HG03175 (cell line): ENCODE measurements around the gene FIG4.
"Not testable (repeated sequence)": the region's sequence is repeated elsewhere in the genome, so short reads cannot be mapped to it uniquely, and the experiment has no call there.

ENCODE experiments used
- ATAC-seq: cut with Tn5 transposase; IDR thresholded peaks from one replicate; pipeline ENCODE4 v1.9.1; 2021; ENCODE audit warnings: mild to moderate bottlenecking, moderate library complexity; ENCODE audit not compliant: unreplicated experiment

FIG4 gene

GRCh38 chr6:109701774-109702173, 10.7 kb downstream of the FIG4 start:
- no peak for ATAC-seq

DNA sequence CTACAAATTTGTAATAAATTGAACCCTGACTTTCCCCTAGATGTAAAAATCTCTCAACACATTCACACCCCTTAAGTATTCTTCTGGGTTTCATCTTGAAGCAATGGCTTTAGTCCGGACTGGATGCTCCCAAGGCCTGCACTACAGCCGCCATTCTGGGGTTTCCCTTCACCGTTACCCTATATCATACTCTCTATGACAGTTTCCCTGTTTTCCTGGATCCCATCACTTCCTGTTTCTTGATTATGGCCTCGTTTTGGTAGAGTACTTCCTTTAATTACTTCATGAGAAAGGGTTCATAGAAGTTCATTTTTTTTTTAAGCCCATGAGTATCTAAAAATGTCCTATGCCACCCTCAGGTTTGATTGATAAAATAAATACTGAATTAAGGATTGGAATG, 11.7 kb downstream of the FIG4 start:
- ATAC-seq = no peak

- ATAC-seq = peak; percentile 89
Measured at GRCh38 chr6:109705258-109705657, 14.2 kb downstream of the FIG4 start.

- ATAC-seq = no peak
Measured at GRCh38 chr6:109706513-109706912, 15.4 kb downstream of the FIG4 start.

DNA sequence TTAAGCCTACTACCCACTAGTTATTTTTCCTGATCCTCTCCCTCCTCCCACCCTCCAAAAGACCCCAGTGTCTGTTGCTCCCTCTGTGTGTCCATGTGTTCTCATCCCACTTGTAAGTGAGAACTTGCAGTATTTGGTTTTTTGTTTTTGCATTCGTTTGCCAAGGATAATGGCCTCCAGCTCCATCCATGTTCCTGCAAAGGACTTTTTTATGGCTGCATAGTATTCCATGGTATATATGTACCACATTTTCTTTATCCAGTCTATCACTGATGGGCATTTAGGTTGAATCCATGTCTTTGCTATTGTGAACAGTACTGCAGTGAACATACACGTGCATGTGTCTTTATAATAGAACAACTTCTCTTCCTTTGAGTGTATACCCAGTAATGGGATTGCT, 17.0 kb downstream of the FIG4 start:
- not testable (repeated sequence) for ATAC-seq

- ATAC-seq = no peak
Measured at GRCh38 chr6:109713097-109713496, 22.0 kb downstream of the FIG4 start.

- no peak for ATAC-seq
Measured at GRCh38 chr6:109714166-109714565, 23.1 kb downstream of the FIG4 start.

DNA sequence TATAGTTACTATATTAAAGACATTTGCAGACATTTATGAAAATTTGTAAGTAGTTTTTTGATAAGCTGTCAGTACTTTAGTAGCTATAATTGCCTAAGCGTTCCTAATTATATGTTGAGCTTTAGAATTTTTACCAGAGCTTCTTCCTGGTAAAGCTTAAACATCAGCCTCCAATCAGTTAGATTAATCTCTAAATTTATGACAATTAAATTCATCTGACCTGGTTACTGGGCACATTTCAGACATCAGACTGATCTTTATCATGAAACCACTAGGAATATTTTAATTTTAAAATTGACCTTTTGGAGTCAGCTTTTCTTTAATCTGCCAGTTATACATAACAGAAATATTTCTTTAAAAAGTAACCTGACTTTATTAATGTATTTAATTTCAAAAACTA, 23.5 kb downstream of the FIG4 start:
- ATAC-seq = no peak

DNA sequence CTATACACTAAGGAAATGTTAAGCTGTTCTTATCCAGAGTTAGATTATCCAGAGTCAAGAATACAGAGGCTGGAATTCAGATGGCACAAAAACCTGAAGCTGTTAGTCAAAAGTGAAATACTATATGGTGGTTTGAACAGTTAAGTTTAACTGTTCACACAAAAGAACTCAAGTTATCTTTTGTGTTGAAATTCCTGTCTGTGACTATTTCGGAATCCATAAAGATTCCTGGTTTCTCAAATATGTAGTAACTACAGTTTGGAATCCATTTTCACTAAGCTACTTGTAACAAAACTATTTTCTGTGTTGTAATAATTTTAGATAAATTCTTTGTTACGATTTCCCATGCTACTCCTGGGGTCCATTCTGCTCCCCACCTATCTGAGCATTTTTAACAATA, 24.5 kb downstream of the FIG4 start:
- no peak for ATAC-seq

DNA sequence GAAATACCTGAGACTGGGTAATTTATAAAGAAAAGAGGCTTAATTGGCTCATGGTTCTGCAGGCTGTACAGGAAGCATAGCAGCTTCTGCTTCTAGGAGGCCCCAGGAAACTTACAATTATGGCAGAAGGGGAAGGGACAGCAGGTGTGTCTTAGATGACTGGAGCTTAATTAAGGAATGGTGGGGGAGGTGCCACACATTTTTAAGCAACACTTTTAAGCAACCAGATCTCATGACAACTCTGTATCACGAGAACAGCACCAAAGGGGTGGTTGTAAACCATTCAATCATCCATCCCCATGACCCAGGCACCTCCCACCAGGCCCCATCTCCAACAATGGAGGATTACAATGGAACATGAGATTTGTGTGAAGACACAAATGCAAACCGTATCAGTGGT, 26.9 kb downstream of the FIG4 start:
- no peak for ATAC-seq

DNA sequence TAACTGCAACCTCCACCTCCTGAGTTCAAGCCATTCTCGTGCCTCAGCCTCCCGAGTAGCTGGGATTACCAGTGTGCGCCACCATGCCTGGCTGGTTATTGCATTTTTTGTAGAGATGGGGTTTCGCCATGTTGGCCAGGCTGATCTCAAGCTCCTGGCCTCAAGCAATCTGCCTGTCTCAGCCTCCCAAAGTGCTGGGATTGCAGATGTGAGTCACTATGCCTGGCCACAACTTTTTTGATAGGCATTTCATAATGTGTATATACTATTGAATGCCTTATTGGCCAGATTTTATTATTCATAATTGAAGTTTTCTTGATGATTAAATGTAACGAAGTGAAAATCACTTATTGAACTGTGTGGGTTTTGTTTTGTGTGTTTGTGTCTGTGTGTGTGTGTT, 27.9 kb downstream of the FIG4 start:
- ATAC-seq = no peak

GRCh38 chr6:109720311-109720710, 29.2 kb downstream of the FIG4 start:
- ATAC-seq = no peak

DNA sequence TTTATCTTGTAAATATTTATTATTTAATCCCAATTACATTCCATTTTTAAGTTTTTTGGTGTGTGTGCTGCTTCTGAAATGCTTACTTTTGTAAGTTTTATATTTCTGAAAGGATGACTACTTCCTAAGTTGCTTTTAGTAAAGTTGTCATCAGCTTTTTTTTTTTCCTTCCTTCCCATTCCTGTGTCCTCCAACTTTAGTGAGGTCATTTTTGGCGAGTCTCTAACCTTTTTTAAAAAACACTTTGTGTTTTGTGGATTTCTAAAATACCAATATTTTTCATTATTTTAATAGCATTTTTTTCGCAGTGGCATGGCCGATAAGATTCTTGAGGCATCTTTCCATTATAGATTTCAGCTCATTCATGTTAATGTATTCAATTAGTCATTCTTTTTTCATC, 30.9 kb downstream of the FIG4 start:
- no peak for ATAC-seq

DNA sequence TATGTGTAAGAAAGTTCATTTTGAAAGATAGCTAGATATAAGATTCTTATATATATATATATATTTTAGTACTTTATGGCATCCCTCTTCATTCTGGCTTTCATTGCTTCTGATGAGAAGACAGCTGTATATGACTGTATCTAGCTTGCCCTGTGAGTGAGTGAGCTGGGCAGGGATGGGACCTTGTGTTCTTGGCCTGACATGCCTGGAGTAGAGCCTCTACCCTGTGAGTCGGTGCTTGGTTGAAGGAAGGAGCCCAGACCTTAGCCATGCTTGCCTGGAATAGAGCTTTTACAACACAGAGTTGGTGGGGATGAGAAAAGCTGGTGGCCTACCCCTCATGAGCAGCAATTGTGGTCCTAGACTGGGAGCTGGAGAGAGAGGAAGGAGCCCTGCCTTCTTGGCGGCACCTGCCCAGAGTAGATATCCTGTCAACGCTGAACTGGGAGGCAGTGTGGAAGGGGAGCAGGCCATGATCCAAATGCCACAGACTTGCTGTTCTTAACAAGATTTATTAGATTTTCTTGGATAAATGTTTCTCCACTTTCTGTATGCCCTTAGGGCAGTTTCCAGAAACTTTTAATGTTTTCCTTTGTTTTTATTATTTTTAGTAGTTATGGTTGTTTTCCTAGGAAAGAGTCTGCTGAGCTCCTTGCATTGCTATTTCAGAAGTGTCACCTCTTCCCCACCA, 31.6 kb downstream of the FIG4 start:
- ATAC-seq = no peak

DNA sequence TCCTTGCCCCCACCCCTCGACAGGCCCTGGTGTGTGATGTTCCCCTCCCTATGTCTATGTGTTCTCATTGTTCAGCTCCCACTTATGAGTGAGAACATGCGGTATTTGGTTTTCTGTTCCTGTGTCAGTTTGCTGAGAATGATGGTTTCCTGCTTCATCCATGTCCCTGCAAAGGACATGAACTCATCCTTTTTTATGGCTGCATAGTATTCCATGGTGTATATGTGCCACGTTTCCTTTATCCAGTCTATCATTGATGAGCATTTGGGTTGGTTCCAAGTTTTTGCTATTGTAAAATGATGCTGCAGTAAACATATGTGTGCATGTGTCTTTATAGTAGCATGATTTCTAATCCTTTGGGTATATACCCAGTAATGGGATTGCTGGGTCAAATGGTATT, 34.2 kb downstream of the FIG4 start:
- not testable (repeated sequence) for ATAC-seq

DNA sequence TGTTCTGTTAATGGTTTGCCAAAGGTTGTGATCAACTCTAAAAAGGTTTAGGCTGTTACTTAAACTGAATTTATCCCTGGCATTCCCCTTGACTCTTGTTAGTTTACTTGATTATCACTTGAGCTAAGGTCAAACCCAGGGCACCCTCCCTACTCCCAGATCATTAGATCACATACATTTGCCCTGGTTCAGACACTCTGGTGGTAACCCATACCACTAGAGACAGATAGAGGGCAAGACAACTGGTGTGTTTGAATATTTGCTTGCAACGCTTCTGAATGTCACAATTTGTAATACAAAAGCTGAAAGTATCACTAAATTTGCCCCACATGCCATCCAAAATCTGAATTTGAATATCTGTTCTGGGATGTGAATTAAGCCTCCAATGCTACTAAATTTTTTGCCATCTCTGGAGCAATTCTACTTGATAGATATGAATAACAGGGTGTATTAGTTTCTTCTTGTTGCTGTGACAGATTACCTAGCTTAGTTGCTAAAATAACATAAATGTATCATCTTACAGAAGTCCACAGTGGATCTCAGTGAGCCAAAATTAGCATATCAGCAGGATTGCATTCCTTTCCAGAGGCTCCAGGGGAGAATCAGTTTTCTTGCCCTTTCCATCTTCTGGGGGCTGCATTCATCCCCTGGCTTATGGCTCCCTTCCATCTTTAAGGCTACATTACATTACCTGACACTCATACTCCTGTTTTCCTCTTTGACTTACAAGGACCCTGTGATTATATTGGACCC, 45.4 kb downstream of the FIG4 start:
- no peak for ATAC-seq

- ATAC-seq = no peak
Measured at GRCh38 chr6:109738255-109738654, 47.2 kb downstream of the FIG4 start.

DNA sequence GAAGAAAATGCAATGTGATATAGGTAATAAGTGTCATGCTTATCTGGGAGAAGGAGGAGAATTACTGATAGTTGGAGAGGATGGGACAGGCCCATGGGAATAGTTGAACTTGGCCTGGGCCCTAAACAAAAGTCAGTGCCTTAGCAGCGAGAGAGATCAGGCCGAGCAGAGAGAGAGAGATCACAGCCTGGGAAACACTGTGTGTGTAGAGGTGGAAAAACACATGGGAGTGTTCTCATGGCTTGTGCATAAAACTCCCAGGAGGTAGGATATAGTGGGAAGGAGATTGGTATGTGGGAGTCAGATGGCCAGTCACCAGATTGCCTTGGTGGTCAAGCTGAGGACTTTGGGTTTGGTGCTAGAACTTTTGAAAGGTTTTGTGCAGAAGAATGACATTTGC, 47.6 kb downstream of the FIG4 start:
- no peak for ATAC-seq

DNA sequence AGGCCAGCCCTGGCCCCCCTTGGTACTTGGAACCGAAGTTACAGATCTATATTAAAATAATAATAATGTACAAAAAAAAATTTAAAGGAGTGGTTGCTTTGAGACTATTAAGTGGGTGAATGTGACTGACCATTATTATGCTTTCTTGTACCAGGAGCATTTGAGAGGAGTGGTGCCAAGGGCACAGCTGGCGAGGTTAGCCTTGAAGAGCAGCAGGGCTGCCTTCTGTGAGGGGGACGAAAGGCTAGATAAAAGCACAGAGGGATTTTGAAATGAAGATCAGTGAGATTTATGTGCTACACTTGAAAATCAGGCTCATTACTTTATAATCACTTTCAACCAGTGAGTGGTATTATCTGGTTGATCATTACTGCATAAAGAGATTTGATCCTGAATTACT, 48.6 kb downstream of the FIG4 start:
- no peak for ATAC-seq

DNA sequence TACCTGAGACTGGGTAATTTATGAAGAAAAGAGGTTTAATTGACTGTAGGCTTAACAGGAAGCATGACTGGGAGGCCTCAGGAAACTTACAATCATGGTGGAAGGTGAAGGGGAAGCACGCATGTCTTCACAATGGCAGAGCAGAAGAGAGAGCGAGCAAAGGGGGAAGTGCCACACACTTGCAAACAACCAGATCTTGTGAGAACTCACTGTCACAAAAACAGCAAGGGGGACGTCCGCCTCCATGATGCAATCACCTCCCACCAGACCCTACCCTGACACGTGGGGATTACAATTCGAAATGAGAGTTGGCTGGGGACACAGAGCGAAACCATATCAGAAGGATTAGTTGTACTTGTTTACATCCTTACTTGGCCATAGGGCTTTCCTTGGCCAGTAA, 49.7 kb downstream of the FIG4 start:
- no peak for ATAC-seq

DNA sequence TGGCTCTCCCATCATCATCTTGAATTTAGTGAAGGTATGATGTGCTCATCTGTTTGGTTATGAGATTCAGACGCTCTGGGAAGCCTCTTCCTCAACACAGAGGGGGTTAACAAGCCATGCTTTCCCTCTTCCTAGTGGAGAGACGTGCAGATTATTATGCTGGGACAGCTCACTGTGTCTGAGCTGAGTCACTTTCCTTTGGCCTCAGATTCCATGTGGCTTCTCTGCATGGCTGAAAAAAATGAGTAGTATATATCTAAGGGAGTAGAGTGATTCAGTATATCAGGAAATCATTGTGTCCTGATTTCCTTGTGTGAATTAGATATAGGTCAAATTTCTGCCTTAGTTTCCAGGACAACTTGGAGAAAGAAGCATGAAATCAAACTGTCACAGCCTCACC, 52.6 kb downstream of the FIG4 start:
- ATAC-seq = no peak

- not testable (repeated sequence) for ATAC-seq
Measured at GRCh38 chr6:109744779-109745178, 53.7 kb downstream of the FIG4 start.

GRCh38 chr6:109747221-109747620, 56.1 kb downstream of the FIG4 start:
- no peak for ATAC-seq
